ENCODE results near the gene EFNA1.
"Not testable (repeated sequence)": the region's sequence is repeated elsewhere in the genome, so short reads cannot be mapped to it uniquely, and the experiment has no call there.

Gene EFNA1

DNA sequence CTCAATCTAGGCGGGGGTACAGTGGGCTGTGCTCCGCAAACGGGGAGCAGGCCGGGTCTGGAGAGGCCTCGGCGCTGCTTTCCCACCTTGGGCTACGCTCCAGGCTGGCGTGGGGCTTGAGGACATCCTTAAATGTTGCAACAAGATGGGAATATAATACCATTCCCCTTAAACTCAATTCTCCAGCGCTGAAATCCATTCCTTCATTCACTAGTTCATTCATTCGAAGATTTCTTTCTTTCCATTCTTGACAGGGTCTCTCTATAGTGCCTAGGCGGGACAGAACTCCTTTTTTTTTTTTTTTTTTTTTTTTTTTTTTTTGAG, 12.9 kb downstream of the EFNA1 start:
- in situ Hi-C loops (cut with MboI; ENCODE audit: low sequenced_read_pairs), result no loop called here

DNA sequence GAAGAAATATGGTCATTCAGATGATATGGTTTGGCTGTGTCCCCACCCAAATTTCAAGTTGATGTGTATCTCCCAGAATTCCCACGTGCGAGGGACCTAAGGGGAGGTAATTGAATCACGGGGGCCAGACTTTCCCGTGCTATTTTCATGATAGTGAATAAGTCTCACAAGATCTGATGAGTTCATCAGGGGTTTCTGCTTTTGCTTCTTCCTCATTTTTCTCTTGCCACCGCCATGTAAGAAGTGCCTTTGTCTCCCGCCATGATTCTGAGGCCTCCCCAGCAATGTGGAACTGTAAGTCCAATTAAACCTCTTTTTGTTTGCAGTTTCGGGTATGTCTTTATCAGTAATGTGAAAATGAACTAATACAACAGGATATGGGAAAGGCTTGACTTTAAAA, 14.1 kb downstream of the EFNA1 start:
- in situ Hi-C loops (cut with MboI; ENCODE audit: low sequenced_read_pairs), result no loop called here

DNA sequence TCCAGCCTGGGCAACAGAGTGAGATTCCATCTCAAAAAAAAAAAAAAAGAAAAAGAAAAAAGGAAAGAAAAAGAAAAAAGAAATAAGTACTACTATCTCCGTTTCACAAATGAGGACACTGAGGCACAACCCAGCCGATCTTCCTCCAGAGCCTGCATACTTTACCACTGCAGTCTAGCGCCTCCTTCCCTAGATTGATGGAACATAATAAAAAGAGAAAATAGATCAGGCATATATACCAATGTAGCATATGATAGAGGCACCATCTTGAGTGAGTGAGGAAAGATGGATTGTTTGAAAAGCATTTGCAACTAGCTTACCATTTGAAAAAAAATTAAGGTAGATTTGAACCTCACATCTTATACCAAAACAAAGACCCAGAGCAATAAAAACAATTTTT, 17.8 kb downstream of the EFNA1 start:
- in situ Hi-C loops (cut with MboI; ENCODE audit: low sequenced_read_pairs), result no loop called here

DNA sequence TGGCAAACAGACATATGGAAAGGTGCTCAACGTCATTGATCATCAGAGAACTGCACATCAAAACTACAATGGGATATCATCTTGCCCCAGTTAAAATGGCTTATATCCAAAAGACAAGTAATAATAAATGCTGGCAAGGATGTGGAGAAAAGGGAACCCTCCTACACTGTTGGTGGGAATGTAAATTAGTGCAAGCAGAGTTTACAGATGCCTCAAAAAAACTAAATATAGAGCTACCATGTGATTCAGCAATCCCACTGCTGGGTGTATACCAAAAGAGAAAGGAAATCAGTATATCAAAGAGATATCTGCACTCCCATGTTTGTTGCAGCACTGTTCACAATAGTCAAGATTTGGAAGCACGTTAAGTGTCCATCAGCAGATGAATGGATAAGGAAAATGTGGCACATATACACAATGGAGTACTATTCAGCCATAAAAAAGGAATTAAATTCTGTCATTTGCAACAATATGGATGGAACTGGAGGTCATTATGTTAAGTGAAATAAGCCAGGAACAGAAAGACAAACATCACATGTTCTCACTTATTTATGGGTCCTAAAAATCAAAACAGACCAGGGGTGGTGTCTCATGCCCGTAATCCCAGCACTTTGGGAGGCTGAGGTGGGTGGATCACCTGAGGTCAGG, 28.4 kb downstream of the EFNA1 start:
- in situ Hi-C loops (cut with MboI; ENCODE audit: low sequenced_read_pairs), result not testable (repeated sequence)

DNA sequence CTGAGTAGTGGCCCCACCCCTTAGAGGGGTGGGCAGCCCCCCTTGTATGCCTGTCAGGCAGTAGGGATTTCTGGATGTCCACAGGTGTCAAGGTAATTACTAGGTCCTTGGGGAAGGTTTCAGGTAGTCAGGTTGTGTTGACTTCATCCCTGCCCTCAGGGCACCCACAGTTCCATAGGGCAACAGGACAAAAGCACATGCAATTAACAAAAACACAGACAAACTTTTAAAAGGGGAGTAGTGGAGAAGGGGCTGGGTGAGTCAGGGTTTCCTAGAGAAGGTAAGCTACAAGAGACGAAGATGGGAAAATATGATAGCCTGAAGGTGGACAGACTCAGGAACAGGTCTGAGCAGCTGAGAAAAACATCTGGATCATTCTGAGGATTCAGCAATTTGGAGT, 31.3 kb downstream of the EFNA1 start:
- in situ Hi-C loops (cut with MboI; ENCODE audit: low sequenced_read_pairs), result no loop called here

DNA sequence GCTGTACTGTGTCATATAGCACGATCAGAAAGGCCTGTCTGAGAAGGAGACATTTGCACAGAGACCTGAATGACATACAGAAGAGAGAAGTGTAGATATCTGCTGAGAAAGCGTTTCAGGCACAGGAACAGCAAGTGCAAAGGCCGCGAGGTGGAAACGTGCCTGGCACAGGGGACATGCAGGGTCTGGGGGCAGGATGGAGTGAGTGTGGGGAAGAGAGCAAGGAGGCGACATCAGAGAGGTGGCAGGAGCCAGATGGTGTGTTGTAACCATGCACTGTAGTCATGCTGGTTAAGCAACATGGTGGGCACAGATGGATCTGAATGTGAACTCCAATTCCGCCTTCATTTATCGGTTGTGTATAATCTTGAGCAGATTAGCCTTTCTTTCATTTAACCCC, 32.5 kb downstream of the EFNA1 start:
- in situ Hi-C loops (cut with MboI; ENCODE audit: low sequenced_read_pairs), result no loop called here

DNA sequence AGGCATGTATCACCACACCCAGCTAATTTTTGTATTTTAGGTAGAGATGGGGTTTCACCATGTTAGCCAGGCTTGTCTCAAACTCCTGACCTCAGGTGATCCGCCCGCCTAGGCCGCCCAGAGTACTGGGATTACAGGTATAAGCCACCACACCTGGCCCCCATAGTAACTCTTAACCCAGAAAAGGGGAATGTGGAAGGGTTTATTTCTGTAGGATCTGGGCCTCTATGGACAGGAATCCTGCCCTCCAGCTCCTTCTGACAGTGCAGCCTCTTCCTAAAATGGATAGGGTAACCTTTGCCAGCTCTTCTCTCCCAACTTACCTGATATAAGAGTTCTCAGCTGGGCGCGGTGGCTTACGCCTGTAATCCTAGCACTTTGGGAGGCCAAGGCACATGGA, 35.0 kb downstream of the EFNA1 start:
- in situ Hi-C loops (cut with MboI; ENCODE audit: low sequenced_read_pairs), result not testable (repeated sequence)

DNA sequence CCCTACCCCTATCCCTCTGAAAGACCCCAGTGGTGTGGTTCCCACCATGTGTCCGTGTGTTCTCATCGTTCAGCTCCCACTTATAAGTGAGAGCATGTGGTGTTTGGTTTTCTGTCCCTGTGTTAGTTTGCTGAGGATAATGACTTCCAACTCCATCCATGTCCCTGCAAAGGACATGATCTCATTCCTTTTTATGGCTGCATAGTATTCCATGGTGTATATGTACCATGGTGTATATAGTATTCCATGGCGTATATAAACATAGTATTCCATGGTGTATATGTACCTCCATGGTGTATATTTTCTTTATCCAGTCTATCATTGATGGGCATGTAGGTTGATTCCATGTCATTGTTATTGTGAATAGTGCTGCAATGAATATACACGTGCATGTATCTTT, 36.1 kb downstream of the EFNA1 start:
- in situ Hi-C loops (cut with MboI; ENCODE audit: low sequenced_read_pairs), result not testable (repeated sequence)

DNA sequence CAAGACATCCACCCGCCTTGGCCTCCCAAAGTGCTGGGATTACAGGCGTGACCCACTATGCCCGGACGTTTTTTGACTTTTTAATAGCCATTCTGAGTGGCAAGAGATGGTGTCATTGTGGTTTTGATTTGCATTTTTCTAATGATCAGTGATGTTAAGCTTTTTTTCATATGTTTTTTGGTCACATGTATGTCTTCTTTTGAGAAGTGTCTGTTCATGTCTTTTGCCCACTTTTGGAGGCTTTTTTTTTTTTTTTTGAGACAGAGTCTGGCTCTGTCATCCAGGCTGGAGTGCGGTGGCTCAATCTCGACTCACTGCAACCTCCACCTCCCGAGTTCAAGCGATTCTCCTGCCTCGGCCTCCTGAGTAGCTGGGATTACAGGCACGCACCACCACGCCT, 36.9 kb downstream of the EFNA1 start:
- in situ Hi-C loops (cut with MboI; ENCODE audit: low sequenced_read_pairs), result loop anchor here (5.0 kb wide), 1 partner anchor 67 kb away; no protein-coding TSS in a partner anchor

DNA sequence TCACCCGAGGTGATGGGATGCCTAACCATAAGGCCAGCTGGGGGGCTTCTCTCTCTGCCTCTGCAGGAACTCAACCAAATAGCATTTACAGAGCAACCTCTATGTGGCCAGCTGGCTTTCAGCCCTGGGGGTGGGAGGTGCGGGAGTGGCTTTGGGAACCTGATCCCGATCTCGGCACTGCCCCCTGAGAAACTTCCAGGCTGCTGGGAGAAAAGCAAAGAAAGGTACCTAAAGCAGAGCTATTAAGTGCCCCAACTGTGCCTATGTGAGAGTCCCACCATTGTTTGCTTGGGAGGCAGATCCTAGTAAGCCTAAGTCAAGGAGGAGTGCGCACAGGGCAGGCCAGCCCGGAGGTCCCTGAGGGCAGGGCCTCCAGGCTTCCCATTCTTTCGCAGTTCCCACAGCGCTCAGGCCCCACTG, 38.4 kb downstream of the EFNA1 start:
- in situ Hi-C loops (cut with MboI; ENCODE audit: low sequenced_read_pairs), result loop anchor here (5.0 kb wide), 1 partner anchor 69 kb away; no protein-coding TSS in a partner anchor

DNA sequence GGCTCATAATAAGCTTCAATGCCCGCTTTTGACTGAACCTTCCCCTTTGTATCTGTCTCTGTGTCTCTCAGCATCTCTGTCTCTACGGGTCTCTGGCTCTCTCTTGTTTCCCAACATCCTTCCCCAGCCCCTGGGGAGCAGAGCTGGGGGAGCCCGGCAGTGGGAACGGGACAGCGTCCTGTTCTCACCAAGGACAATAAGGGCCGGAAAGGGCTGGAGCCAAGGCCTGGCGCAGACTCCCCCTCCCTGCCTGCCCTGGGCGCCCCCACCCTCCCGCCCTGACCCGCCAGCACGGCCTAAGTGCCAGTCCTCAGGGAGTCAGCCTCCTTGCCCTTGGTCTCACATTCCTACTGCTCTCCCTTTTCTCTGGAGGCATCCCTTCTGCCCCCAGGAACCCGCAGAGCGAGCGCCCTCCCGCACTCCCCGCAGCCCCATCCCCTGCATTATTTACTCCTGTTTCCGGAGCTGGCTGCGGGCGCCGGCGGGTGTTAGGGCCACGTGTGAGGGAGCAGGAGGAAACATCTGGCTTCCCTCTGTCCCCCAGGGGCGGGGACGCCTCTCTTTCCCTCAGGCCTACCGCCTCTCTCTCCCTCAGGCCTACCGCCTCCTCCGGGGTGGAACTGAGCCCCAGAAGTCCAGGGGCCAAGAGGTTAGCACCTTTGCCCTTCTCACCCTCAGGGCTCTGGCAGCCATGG, 38.9 kb downstream of the EFNA1 start:
- in situ Hi-C loops (cut with MboI; ENCODE audit: low sequenced_read_pairs), result loop anchor here (5.0 kb wide), 1 partner anchor 69 kb away; no protein-coding TSS in a partner anchor

DNA sequence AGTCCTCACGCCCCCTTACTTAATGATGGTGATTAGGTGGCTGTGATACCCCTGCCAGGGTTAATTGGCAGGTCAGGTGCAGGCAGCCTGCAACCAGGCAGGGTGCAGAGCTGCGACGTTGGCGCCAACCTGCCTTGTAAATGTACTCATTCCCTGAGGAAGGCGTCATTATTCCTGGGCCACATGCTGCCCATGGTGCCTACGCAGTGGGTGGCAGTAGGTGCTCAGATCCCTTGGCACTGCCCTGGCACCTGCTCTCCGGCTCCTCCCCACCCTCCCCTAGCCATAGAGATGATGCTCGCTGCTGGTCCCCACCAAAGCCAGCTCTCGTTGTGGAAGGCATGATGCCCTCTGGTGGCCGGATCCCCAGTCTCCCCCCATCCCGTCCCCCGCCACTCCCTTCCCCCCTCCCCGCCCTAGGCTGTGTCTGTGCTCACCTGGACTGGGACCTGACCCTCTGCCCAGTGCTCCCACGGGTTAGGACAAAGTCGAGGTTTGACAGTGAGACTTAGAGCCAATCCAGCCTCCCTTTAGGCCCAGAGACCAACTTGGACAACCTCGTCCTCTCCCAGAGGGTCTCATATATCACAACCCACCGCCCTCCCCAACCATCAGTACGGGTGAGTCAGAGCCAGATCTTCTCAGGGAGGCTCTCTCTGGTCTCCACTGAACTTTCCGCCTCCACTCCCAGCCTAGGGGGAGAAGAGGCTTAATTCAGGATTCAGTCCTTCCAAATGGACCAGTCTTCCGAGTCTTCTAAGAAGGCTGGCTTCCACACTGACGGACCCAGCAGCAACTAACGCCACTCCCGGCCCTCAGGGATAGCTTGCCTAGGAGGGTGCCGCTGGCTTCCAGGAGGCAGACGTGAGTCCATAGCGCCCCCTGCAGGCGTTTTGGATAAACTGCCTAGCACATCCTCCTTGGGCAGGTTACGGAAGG, 39.8 kb downstream of the EFNA1 start:
- in situ Hi-C loops (cut with MboI; ENCODE audit: low sequenced_read_pairs), result loop anchor here (5.0 kb wide), 1 partner anchor 70 kb away; no protein-coding TSS in a partner anchor

DNA sequence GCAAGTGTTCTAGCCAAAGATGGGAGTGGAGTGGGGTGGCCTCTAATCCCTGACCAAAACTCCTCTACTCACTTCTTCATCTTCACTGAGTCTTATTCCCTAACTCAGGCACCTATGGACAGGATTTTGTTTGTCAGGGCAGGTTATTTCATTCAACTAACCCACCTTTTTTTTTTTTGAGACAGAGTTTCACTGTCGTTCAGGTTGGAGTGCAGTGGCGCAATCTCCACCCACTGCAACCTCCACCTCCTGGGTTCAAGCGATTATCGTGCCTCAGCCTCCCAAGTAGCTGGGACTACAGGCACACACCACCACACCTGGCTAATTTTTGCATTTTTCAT, 40.4 kb downstream of the EFNA1 start:
- in situ Hi-C loops (cut with MboI; ENCODE audit: low sequenced_read_pairs), result loop anchor here (5.0 kb wide), 1 partner anchor 71 kb away; no protein-coding TSS in a partner anchor

DNA sequence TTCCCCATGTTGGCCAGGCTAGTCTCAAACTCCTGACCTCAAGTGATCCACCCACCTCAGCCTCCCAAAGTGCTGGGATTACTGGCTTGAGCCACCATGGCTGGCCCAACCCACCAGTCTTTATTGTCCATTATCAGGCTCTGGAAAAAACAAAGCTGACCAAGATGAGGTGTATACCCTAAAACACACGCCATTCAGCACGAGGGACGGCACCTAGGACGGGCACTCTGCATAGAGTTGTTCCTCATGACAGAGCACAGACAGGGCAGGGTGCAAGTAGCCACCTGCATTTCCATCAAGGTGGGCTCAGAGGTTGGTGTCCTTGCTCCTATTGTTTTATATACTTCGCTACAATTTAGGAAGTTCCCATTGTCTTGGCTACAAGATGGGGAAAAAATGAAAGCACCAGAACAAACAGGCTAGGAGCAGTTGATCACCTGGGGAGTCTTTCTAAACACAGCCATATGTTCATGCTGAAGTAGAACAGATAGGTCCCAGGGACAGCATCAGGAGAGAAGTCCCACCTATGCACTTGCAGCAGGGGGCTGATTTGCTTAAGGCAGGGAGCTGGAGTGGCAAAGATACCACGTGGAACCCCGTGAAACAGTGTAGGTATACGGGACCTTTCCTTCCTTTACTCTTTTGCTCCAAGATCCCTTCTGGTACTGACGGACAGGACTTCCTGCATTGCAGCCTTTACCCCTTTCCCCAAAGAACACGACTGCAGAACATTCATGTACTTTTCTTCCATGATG, 41.0 kb downstream of the EFNA1 start:
- in situ Hi-C loops (cut with MboI; ENCODE audit: low sequenced_read_pairs), result loop anchor here (5.0 kb wide), 1 partner anchor 71 kb away; no protein-coding TSS in a partner anchor

DNA sequence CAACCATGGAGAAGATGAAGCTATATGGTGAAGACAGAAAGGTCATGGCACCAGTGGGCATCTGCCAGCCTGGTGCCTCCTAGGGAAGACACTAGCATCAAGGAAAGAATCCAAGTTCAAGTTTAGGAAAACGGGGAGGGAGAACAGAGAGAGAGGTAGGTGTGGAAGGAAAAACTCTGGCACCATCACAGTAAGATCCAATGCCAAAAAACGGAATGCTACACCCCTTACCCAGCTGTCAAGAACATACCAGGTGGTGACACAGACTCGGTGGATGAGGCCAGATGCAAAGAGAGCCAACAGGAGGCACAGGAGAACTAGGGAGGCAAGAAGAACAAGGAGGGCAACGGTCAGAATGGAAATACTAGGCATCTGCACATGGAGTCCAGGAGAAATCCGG, 41.9 kb downstream of the EFNA1 start:
- in situ Hi-C loops (cut with MboI; ENCODE audit: low sequenced_read_pairs), result loop anchor here (5.0 kb wide), 1 partner anchor 72 kb away; no protein-coding TSS in a partner anchor

DNA sequence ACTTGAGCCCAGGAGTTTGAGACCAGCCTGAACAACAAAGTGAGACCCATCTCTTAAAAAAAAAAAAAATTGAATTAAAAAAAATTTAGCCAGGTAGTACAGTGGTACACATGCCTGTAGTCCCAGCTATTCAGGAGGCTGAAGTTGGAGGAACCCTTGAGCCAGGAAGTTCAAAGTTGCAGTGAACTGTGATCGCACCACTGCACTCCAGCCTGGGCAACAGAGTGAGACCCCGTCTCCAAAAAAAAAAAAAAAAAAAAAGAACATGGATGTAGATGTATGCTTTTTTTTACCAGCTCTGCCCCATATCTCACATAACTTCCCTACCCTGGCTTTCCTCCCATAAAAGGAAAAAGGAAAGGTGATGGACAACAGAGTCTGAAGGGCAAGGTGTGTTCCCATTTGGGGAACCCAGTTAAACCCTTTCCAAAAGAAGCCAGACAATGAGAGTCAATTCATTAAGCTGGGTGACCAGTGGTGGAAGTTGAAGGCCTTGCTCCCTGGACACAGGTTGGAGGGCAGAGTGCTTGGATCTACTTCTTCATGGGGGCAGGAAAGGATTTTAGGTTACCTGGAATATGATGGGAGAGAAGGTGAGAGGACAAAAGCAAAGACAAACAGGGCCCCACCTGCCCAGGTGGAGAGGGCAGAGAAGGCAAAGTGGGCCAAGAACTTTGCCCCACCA, 42.6 kb downstream of the EFNA1 start:
- in situ Hi-C loops (cut with MboI; ENCODE audit: low sequenced_read_pairs), result no loop called here

DNA sequence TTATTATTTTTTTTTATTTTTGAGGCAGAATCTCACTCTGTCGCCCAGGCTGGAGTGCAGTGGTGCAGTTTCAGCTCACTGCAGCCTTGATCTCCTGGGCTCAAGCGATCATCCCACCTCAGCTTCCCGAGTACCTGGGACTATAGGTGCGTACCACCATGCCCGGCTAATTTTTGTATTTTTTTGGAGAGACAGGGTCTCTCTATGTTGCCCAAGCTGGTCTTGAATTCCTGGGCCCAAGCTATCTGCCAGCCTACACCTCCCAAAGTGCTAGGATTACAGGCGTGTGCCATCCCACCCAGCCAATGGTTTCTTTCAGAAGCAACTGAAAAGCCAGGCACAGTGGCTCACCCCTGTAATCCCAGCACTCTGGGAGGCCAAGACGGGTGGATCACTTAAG, 43.1 kb downstream of the EFNA1 start:
- in situ Hi-C loops (cut with MboI; ENCODE audit: low sequenced_read_pairs), result no loop called here

DNA sequence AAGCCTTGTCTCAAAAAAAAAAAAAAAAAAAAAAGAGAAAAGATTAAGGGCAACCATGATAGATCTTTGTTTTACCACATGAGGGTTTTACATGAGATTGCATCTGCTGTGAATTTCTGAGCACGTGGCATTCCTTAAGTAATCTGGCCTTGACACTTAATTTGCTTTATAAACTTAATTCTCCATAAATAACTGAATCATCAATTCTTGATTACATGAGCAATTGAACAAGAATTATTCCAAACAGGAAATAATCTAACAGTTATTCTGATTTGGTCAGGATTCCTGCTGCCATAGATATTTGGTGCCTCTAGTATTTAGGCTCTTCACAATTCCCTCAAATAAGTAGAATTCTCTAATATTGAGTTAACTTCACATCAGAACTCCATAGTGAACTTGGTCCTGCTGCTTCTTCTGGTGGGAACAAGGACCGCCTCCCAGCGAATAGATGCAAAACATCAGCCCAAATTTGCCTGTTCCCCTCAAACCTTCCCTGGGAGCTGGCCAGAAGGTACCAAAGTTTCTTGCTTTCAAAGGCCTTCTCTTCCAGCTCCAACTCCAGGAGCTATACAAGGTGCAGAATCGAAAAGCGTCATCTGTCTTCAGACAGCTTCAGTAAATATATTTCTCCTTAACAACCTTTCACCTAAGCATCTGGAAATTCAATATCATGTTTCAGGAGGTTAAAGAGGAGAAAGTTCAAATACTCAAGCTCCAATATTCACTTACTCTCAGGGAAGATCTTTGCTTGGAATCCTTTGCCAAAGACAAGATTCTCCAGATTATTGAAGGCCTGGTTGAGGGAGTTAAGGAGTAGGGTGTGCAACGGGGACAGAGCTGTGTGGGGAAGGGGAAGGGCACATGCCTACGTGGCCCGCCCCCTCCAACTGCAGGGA, 44.4 kb downstream of the EFNA1 start:
- in situ Hi-C loops (cut with MboI; ENCODE audit: low sequenced_read_pairs), result no loop called here

Measured in HL-60/S4 treated with phorbol 12-myristate 13-acetate at 8.2 ng/mL for 4 days and 3 days (cell line).